Measurements from ENCODE around the gene PPARA. TPM values are rescaled to one million over a fixed set of nuclear protein-coding genes. Genes with fewer than 3 reads are reported as not detected.

The PPARA gene
- polyA plus RNA-seq, 3 donors = 23.3 to 39.7 (median 38.3) TPM

DNA sequence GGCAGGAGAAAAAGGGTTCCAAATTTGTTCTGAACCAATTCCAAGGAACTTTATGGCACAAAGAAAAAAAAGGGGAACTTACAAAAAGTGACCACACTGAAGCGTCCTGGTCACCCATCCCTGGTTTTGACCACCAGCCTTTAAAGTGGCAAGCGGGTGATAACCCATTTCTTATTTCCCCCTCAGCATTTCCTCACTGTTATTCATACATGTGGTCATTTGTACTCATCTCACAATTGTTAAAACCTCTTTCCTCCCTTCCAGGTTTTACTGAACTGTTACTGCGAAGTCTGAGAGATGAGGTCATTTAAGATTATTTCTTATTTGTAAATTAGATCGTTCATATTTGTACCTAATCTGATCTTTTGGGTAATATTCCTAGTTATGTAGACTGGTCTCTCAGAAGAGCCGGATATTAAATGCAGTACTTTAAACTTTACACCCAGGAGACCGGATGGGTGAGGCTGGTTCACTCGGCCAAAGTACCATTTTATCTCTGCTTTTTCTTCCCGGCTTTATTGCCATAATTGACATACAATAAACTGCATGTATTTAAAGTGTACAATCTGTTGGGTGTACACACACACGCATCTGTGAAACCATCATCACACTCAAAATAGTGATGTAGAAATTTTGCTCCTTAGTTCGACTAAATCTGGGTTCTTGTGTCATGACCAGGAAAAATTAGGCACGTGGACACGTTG lies 52.7 kb downstream of the PPARA start:
- no peak for DNase-seq

DNA sequence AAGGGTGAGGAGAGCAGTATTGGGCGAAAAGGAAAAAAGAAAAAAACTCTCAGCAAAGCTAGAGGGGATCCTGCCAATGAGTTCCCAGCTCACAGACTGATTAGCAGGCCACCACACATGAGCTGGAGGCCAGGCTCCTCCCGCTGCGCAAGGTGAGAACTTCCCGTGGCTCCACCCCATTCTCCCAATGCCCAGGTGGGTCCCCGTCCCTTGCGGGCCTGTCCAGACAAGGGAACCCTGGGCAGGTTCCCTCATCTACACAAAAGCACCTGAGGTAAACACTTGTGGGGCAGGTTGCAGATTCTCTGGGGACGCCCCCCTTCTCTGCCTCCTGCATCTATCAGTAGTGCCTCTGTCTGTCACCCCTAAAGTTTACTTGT lies 53.3 kb downstream of the PPARA start:
- DNase-seq = no peak

DNA sequence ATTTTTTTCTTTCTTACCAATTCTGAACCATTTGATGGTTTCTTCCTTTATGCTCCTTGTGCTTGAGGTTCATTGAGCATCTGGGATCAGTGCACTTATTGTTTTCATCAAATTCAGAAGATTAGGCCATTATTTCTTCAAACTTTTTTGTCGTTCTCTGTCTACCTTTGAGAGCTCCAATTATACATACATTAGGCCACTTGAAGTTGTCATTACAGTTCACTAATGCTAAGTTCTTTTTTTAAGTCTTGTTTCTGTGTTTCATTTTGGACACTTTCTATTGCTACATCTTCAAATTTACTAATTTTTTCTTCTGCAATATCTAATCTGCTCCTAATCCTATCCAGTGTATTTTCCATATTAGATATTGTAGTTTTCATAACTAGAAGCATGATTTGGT lies 58.9 kb downstream of the PPARA start:
- DNase-seq = no peak

DNA sequence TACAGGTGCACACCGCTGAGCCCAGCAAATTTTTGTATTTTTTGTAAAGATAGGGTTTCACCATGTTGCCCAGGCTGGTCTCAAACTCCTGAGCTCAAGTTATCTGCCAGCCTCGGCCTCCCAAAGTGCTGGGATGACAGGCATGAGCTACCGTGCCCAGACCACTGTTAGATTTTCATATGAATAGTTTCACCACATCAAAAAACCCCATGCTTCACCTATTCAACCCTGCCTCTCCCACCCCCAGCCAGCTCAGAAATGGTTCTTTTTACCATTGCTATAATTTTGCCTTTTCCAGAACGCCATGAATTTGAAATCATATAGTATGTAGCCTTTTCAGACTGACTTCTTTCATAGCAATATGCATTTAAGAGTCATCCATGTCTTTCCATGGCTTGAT lies 61.9 kb downstream of the PPARA start:
- DNase-seq = no peak

DNA sequence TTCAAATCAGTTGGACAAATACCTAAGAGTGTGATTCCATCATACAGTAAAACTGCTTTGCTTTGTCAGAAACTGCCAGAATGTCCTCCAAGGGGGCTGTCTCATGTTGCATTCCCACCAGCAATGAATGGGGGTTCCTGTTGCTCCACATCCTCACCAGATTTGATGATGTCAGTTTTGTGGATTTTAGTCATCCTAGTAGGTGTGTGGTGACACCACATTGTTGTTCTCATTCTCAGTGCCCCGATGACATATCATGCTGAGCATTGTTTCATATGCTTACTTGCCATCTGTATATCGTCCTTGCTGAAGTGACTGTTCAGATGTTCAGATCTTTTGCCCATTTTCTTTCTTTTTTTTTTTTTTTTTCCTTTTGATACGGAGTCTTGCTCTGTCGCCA lies 62.7 kb downstream of the PPARA start:
- no peak for DNase-seq

DNA sequence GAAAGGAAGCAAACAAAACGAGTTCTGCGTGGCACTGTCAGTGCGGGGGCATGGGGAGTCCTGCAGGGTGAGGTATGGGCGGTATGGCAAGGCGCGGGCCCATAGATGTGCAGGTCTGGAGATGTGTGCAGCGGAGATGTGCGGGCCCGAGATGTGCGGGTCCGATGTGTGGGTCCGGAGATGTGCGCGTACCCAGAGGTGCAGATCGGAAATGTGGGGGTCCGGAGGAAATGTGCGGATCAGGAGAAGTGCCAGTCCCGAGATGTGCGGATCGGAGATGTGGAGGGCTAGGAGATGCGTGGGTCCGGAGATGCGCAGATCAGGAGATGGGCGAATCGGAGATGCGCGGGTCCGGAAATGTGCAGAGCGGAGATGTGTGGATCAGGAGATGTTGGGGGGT lies 63.8 kb downstream of the PPARA start:
- no peak for DNase-seq

DNA sequence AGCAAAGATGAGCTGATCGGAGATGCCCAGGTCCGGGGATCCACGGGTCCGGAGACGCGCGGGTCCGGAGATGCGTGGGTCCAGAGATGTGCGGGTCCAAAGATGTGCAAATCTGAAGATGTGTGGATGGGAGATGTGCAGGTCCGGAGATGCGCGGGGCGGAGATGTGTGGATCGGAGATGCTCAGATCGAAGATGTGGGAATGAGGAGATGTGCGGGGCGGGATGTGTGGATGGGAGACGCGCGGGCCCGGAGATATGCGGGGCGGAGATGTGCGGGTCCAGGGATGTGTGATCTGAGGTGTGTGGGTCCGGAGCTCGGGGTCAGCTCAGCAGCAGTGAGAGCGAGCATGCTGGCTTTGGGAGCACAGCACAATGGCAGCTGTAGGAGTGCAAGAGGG lies 64.3 kb downstream of the PPARA start:
- no peak for DNase-seq

DNA sequence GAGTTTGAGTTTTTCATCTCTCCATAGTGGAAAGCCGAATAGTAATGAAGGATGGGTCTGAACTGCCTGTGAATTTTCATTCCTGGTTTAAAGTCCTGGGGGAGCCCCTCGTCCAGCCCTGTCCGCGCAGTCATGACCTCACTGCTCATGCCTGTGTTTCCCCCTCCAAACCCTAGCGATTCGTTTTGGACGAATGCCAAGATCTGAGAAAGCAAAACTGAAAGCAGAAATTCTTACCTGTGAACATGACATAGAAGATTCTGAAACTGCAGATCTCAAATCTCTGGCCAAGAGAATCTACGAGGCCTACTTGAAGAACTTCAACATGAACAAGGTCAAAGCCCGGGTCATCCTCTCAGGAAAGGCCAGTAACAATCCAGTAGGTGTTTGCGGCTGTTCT lies 69.3 kb downstream of the PPARA start:
- no peak for DNase-seq

DNA sequence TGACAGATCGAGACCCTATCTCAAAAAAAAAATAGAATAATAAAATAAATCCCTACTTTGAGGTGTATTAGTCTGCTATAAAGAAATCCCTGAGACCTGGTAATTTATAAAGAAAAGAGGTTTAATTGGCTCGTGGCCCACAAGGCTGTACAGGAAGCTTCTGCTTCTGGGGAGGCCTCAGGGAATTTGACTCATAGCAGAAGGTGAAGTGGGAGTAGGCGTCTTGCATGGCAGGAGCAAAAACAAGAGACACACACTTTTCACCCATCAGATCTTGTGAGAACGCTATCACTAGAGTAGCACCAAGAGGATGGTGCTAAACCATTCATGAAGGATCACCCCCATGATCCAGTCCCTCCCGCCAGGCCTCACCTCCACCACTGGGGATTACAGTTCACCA lies 70.6 kb downstream of the PPARA start:
- no peak for DNase-seq

DNA sequence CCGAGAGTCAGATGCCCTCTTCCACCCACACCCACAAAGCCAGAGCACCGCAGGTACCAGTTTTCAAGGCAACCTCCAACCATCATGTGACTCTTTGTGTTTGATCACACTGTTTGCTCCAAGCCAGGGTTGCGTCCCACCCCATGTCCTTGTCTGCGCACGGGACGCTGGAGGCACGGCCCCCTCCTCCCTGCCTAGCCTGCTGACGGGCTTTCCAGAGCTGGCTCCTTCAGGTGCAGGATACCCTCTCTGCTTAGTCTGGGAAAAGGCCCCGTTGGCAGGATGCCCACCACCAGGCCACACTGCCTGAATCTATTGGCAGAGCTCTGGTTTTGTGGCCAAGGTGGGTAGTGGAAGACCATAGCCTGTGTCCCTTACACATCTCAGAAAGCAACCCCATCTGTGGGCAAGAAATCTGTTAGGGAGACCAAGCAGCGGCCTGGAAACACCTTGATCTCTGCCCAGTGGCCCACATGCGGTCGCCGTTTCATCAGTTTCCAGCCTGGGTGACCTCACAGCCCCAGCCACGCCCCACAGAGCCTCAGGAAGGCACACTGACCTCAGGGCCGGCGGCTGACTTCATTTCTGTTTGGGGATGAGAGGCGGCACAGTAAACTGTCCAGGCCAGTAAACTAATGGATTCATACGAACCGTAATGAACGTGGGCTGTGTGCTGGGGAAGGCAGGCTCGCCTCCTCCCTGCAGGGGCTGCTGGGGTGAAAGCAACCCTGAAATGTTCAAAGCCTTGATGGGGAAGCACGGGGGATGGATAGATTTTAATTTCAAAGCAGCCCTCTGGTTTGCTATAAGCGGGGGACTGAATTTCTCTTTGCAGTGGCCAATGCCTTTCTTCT lies 73.9 kb downstream of the PPARA start:
- DNase-seq = no peak

DNA sequence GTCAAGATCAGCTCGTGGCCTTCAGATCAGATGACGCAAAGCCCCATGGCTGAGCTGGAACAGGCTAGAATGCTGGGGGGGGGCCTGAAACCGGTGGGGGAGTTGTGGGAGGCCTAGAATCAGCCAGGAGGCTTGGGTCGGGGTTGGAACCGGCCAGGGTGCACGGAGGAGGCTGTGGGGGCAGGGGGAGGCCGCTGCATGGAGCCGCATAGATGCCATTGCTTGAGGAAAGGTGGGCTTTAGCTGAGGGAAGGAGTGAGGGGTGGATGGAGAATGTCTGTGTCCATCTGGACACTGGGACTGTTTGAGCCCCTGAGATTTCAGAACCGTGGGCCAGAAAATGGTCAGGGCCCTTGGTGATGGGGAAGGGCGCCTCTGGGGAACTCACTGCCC lies 74.6 kb downstream of the PPARA start:
- no peak for DNase-seq

DNA sequence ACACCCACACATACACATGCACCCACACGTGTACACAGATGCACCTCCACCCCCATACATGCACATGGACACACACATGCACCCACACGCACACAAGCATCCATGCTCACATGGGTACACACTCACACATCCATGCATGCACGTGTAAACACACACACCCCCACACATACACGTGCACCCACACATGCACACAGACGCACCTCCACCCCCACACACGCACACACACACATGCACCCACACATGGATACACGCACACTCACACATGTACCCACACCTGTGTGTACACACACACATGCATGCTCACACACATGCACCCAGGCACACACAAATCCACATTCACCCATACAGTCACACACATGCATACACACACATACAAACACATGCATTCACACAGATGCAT lies 75.3 kb downstream of the PPARA start:
- no peak for DNase-seq

DNA sequence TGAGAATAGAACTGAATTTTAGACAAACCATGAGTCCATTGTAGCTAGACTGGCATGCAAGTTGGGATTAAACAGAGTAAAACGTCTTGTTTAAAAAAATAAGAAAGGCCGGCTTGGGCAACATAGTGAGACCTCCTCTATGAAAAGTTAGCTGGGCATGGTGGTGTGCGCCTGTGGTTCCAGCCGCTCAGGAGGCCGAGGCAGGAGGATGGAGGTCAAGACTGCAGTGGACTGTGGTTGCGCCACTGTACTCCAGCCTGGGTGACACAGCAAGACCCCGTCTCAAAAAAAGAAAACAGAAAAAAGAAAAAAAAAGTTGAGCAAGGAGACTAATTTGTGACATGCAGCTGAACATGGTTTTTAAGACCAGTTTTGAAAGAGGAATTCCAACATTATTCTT lies 76.3 kb downstream of the PPARA start:
- no peak for DNase-seq

DNA sequence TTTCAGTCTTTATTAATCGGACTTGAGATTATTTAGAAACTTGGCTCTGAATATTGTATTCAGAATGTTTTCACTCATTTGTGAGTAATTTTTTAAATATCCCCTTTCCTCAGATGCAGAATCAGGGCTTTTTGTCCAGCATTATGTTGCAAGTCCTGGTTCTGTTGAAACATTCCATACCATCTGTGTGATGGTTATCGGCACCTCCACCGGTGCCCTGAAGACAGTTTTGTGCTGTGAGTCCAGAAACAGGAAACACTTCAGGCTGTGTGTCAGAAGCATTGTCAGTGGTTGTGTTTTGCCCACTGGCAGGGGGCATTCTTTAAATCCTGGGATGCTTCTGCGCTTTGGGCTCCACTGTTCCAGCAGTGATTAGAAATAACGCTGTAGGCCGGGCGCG lies 79.4 kb downstream of the PPARA start:
- no peak for DNase-seq

DNA sequence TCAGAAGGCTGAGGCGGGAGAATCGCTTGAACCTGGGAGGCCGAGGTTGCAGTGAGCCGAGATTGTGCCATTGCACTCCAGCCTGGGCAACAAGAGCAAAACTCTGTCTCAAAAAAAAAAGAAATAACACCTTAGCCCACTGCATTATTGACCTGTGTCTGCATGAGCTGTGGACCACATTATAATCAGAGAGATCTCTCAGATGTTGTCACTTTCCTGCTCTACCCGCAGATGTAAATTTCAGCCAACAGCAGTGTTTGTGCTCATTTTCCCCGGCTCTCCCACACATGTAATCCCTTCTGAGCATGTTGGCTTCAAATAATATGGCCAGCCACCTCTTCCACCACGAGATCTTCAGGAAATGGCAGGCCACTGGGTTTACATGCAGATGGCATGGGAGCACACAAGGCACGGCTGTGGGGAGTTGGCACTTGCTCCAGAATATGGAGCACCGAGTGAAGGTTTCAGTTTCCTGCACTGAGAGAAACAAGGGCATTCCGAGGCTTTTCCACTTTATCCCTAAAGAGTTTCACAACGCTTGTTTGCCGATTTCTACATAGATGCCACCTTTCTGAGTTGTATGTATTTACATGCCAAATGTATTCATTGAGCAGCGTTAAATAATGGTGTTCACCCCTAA lies 80.1 kb downstream of the PPARA start:
- DNase-seq = no peak

DNA sequence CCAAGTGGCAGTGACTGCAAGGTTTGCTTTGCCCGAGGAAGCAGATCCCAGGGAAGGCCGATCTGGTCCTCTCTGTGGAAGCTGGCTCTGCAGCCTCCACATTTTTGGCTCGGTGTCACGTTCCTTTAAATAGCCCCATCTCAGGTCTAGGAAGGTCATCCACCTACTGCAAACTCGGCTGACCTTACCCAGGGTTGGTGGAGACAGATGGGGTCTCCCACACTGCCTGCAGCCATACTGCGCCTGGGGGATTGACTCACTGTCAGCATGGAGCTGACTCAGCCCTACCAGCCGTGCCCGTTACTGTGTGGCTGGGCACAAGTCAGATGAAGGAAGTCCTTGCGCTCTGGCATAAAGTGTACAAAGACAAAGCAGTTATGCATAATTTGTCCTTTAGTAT lies 82.9 kb downstream of the PPARA start:
- DNase-seq = no peak

DNA sequence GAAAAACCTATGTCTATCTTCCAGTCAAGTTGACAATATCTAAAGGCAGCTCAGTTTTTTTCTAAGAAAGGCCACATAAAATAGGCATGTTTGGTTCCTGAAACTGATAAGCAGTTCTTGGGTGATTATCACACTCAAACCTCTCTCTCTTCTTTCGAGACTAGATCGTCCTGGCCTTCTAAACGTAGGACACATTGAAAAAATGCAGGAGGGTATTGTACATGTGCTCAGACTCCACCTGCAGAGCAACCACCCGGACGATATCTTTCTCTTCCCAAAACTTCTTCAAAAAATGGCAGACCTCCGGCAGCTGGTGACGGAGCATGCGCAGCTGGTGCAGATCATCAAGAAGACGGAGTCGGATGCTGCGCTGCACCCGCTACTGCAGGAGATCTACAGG lies 84.6 kb downstream of the PPARA start:
- no peak for DNase-seq

DNA sequence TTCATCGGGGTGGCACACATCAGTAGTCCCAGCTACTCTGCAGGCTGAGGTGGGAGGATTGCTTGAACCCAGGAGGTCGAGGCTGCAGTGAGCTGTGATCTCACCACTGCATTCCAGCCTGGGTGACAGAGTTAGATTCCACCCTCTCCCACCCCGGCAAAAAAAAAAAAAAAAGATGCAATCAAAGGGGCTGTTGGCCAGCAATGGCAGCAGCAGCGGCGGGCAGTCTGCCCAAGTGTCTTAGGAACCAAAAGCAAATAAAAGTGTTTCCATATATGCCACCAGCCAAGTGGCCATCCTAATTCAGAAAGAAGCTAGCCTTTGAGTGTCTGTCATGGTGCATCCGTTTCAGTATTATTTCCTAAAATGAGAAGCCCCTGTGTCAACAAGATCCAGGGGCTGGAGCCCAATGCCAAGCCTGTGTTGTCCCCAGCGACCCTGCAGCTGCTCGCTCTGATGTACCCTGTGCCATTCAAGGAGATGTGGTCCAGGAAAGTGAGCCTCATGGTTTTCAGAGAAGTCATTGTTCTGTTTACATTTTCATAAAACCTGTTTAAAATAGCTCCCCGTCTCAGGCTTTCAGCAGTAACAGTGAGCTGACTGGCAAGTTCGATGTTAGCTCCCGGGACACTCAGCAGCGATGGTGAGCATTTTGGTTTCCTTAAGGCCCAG lies 87.3 kb downstream of the PPARA start:
- DNase-seq = no peak

DNA sequence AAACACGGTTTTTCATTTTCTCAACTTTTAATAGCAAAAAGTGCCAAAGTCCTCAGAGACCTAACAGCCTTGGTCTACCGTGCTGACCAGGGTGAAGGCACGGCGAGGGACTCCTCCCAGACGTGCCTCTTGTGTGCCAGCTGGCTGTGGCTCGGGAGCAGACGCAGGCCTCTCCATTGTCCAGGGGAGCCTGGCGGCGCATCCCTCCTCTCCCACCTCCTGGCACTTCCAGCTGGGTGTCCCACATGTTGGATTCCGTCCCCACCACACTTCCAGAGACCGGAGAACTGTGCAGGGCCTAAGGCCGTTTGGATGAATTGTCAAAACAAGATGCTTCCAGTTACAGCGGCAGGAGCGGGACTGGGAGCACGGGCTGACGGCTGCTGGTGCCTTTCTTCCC lies 88.2 kb downstream of the PPARA start:
- DNase-seq = no peak

DNA sequence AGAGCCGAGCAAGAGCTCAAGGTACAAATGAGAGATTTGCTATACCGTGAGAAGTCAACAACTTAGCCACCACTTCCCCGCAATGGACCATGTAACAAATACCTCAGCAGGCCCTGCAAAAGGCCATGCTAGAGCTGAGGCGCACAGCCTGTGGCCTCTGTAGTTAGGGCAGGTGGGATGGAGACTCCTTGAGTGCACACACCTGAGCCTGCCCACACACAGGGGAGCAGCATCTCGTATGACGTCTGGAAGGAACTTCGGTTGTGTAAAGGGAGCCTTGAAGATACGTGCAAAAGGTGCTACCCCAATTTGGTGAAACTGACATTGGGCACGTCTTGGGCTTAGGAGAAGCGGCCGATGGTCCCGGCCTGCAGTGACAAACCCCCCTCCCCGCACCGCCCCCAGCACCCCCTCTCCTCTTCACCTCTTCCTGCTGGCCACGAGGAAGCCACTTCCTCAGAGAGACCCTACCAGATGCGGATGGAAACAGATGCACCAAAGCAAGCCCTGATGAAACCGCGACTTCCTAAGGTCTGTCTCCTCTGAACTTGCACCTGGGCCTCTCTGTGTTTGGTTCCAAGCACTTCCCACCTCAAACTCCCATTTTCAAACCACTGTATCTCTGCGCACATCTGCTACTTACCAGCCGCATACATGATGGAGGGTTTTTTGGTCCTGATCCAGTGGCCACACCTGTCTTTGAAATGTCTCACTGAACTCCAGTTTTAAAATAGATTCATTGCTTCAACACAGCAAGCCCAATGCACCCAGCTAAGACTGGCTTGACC lies 89.1 kb downstream of the PPARA start:
- no peak for DNase-seq

DNA sequence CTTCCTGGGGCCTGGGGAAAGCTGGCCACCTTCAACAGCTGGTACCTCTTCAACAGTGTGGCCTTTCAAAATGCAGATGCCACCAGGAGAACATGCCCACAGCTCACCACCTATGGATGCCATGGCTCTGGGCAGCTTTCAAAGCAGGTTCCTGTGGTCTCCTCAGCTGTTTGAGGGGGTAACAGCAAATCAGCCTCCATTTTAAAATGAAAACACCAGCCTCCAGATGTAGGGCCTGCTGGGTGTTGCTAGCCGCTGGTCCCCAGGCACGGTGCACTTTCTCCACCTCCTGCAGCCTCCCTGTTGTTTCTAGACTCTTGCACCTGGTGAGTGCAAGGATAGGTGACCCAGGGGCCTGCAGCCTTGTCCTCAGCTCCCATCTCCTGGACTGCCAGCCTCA lies 89.7 kb downstream of the PPARA start:
- no peak for DNase-seq

DNA sequence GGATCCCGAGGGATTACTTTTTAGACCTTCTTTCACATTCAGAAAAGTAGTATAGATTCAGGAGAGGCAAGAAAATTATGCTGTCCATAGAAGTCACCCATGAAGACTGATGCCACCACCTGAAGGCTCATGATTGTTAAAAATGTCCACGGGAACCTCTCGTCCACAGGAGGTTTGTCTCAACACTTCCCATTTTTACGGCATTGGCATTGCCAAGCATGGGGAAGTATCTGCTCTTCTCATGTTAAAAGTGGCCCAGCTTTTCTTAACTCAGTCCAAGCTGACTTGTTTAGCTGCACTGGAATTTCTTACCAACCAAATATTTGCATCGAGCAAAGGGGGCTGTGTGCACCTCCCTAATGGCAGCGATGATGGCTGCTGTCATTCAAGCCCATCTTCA lies 90.2 kb downstream of the PPARA start:
- no peak for DNase-seq

All from renal pelvis (tissue), 4 donors.